ENCODE measurements around the gene IFNB1.

DNA sequence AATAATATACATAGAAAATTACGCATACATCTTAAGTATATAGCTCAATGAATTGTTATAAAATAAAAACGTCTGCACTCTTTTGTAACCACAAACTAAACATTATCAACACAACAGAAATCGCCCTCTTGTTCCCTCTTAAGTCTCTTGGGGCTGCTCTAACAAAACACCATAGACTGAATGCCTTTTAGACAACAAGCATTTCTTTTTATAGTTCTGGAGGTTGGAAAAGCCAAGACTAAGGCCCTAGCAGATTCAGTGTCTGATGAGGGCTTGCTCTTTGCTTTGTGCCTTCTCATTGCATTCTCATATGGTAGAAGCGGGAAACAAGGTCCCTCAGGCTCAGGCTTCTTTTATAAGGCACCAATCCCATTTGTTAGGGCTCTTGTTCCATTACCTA, 4.9 kb upstream of the IFNB1 start:
- TF ChIP-seq POLR2A (IDR thresholded peaks at IDR 0.05): no peak
- TF ChIP-seq, protein P1, sequence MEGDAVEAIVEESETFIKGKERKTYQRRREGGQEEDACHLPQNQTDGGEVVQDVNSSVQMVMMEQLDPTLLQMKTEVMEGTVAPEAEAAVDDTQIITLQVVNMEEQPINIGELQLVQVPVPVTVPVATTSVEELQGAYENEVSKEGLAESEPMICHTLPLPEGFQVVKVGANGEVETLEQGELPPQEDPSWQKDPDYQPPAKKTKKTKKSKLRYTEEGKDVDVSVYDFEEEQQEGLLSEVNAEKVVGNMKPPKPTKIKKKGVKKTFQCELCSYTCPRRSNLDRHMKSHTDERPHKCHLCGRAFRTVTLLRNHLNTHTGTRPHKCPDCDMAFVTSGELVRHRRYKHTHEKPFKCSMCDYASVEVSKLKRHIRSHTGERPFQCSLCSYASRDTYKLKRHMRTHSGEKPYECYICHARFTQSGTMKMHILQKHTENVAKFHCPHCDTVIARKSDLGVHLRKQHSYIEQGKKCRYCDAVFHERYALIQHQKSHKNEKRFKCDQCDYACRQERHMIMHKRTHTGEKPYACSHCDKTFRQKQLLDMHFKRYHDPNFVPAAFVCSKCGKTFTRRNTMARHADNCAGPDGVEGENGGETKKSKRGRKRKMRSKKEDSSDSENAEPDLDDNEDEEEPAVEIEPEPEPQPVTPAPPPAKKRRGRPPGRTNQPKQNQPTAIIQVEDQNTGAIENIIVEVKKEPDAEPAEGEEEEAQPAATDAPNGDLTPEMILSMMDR (IDR thresholded peaks at IDR 0.05): no peak

Measured in esophagus squamous epithelium (tissue), 4 donors.